DMS114 treated with DMSO at 0.1 percent for 48 hours (cell line): ENCODE results near the gene SIM2.

Experiments used
- DNase-seq: peaks from one replicate; lab custom pipeline; 2025; ENCODE audit not compliant: unreplicated experiment; lab: John Stamatoyannopoulos, UW

The SIM2 gene

DNA sequence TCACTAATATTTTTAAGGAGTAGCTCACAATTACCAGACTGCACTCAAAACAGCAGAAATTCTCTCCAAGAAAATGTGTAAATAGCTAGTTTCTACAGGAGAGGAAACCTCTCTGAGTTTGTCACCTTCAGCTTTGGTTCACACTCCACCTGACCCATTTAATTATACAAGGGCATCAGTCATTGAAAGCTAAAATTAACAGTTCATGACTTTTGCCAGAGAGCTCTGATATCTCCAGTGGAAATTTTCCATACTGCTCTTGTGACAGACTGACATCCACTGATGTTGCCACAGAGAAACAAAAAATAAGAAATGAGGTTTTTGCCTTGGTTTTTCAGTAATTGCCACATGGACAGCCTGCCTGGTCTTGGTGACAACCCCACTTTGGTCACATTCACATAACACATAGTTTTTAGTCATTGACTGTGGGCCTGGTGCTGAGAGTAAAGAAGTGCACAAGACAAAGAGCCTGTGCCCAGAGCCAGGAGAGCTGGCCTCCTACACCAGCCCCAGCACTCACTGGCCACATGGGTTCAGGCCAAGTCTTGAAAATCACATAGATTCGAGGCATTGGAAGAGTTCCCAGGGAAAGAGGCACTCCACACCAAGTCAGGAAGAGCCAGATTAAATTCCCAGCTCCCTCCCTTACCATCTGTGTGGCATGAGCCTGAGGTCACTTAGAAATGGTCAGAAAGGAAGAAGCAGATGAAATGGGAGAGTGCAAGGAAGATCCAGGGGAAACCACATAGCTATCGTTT lies 13.8 kb upstream of the SIM2 start:
- DNase-seq, result no peak

DNA sequence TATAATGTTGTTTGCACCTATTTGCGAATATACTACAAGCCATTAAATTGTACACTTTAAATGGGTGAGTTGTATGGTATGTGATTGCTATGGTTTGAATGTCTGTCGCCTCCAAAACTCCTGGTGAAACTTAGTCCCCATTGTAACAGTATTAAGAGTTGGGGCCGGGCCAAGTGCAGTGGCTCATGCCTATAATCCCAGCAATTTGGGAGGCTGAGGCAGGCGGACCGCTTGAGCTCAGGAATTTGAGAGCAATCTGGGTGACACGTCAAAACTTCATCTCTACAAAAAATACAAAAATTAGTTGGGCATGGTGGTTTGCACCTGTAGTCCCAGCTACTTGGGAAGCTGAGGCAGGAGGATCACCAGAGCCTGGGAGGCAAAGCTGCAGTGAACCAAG lies 12.0 kb upstream of the SIM2 start:
- DNase-seq, result no peak

DNA sequence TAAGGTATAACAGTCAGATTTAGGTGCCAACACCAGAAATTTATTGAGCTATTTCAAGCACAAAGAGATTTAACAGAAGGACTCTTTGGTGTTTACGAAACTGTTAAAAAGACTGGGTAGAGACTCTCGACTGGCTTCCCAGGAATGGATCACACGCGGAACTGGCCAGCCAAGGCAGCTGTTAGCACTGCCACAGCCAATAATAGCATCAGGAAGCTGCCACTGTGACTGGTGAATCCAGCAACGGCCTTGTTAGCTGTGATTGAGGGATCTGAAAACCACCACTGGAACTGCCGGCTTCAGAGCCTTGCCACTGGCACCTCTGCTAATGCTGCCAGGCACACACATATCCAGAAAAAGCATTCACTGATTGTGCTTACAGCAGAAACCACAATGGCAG lies 10.6 kb upstream of the SIM2 start:
- DNase-seq, result no peak

DNA sequence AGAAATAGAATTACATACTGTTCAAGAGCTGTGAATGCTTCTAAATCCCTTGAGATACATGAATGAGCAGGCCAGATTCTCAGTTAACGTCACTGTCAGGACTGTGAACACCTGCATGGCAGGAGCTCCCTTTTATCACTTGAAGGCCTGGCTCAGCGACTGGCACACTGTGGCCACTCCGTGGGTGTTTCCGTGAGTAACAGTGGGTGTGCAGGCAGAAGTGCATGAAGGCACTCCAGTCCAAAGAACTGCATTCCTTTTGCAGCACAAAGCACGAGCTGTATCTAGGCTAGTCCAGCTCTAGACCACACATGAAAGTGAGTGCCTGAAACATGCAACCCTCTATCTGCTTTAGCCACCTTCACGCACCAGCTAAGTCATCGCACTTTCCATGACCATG lies 9.6 kb upstream of the SIM2 start:
- no peak for DNase-seq

DNA sequence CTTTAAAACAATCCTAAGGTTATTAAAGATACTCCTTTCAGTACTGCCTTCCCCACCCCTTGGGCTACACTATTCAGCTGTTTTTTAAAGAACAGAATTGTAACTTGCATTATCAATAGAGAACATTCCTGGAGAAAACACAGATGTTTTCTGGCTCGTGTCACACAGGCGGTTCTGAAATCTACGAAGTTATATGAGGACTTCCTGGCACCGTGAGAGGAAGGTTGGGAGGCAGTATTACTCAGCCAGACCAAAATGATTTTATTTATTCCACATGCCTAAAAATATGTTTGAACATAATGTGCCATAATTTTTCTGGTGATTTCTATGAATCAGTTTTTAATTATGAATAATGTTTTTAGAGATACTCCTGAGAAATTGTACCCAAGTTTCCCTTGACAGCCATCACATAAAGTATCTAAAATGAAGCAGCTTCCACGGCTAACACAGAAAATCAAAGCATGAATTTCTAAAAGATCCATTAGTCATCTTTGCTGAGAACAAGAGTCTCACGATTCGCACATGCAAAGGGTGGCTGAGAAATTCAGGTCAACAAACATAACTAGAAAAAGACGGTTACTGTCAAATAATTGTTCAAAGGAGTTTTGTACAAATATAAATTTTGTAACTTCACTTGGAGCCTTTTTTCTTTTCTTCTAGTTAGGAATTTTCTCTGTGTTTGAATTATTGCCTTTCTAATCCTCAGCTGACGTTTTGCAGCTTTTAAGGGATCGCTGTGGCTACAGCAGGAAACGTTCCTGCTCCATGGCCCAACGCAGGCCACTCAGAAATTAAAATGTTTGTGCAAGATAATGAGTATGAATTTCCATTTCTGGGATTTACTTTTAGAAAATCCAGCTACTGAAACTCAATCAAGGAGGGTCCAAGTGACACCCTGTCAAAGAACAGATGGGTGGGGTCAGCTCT lies 8.0 kb upstream of the SIM2 start:
- DNase-seq, result no peak

DNA sequence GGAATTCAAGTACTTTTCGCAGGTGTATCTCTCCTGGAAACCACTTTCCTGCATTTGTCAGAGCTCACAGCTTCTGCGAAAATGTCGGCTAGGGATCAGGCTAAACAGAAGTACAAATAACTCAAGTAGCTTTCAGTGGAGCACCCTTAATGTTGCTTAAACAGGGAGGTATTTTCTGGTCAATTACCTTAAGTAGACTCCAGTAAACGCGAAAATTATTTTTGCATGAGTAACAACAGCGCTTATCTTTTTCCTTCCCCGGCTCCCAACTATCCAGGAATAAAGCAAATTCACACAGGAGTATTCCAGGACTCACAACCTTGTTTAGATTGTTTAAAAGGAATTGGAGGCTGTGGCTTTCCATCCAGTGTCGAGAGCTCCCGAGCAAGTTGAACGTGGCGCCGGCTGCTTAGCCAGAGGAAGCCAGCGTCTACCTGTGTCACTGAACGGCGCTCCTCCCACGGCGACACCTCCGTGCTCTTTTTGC lies 7.3 kb upstream of the SIM2 start:
- DNase-seq, result no peak

DNA sequence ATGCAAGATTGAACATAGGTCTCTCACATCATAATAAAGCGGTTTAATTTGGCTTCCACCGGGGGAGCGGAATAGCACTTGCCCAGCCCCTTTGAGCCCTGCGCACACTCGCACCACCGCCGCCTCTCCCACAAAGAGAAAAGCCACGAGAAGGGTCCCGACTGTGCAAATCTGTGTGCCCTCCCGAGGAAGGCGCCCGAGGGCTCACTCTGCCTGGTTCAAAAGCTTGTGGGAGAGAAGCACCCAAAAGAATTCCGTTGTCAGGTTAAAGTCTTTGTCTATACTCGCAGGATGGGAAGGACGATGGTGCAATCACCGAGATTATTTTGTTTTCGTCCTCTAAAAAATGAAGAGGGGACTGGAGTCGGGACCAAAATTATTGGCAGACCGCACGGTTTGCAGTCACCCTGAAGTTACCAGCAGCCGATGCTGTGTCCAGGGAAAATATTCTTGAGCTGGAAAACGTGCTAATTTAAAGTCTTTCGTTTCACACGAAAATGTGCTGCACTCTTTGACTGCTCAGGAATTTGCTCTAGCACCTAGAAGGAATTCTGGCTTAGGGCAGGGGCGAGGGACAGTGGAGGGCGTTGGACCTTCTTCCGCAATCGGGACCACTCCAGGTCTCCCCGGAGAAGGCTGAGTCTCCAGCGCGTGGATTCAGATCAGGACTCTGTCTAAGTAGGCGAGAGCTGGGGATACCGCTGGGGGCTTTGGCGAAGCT lies 6.6 kb upstream of the SIM2 start:
- DNase-seq, result no peak

DNA sequence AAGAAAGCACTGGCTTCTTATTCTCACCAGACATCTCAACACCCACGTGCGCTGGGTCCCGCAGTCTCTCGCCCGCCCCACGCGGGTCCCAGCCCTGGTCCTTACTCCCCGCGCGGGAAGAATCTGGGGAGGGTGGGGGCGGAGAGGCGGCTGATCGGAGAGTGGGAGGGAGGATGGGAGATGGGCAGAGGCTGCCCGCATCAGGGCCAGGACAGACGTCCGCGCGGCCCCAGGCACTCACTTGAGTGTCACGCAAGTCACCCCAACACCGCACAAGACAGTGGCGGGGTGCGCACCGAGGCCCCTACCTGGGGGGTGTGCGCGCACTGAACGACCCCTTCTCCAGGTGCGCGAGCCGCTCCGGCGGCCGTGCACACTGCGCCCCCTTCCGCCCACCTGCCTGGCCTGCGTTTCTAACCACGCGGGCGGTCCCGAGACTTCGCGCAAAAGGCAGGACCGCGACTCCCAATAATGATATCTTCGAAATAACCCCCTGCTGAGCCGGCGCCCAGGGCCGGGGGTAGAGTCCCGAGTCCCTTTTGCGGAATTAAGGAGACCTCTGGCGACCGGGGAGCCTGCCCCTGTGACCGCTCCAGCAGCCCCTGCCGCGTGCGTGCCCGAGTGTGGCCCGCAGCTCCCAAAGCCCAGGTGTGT lies 6.0 kb upstream of the SIM2 start:
- no peak for DNase-seq

DNA sequence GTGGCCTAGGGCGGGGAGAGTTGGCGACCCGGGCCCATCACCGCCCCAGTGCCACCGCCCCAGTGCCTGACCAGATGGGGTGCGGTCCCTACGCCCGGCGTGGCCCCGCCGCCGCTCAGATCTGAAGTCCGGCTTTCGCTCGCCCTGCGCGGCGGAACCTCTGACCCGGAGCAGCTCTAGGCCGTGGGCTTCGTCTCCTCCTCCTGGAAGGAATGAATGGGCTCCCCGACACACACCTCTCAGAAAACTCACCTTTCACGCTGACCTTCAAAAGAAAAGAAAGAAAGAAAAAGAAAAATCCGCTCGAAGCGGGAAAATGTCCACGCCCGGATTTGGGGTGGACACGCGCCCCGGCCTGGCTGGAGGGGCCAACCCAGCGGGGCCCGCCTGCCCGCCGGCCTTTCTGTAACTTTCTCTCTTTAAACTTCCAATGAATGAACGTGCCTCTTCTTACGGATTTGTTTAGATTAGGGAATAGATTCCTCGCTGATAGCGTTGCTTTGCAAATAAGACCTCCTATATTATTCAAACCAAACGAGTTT lies 5.4 kb upstream of the SIM2 start:
- no peak for DNase-seq

DNA sequence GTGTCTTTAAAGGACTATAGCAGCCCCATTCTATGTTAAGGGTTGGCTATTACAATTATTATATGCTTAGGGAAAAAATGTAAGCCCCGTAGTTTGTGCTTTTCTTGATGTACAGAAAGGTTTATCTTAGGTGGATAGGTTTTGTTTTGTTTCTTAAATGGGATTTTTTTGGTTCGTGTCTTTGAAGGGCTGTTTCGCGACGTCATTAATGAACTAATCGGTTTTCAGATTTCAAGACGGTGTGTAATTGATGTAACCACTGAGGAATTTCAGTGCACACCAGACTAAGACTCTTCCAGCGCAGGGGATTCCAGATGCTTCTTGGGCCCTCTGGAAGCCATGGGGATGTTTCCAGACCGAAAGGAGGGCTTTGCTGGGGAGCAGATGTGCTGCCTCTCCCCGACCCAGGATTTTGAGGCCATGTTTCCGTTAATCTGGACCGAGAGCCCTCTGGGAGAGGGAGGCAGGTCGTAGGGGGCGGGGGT lies 4.8 kb upstream of the SIM2 start:
- no peak for DNase-seq

DNA sequence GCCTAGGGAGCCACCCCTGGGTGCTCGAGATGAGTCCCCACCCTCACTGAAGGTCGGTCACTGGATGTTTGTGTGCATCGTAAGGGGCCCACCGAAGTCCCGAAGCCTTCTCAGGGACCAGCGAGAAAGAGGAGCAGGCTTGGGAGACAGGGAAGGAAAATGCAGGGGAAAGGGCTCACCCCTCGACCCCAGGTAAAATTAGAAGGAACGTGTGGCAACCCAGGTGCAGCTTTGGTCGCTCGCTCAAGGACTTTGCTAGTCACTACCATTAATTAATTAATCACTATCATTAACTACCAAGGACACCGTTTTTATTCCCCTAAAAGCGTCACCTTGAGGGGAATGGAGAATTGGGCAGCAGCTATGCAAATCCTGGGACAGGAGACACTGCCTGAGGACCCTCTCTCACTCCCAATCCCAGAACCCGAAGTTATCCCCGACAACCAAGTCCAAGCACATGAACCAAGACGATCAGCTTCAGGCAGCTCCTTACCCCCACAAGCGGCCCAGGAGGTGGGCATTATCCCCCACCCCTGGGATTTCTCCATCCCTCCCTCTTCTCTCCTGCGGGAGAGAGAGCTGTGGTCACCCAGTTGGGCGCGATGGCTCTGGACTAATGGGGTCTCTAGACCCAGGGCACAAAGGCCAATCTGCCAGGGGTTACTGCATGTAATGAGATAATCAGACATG lies 4.2 kb upstream of the SIM2 start:
- DNase-seq, result no peak

DNA sequence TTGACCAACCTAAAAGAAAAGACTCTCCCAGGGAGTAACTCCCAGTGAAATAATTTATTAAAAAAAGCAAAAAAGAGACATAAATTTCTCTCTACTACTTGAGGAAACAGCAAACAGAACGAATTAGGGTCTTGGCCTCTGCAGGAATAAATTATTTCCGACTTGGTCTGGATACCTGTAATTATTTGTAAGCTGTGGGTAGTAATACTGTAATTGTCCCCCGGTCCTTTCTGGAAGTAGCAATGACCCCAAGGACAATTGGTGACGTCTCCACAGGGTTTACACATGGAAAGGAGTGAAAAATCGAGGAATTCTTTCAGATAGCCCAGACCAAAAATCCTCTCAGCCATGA lies 3.7 kb upstream of the SIM2 start:
- DNase-seq, result no peak

DNA sequence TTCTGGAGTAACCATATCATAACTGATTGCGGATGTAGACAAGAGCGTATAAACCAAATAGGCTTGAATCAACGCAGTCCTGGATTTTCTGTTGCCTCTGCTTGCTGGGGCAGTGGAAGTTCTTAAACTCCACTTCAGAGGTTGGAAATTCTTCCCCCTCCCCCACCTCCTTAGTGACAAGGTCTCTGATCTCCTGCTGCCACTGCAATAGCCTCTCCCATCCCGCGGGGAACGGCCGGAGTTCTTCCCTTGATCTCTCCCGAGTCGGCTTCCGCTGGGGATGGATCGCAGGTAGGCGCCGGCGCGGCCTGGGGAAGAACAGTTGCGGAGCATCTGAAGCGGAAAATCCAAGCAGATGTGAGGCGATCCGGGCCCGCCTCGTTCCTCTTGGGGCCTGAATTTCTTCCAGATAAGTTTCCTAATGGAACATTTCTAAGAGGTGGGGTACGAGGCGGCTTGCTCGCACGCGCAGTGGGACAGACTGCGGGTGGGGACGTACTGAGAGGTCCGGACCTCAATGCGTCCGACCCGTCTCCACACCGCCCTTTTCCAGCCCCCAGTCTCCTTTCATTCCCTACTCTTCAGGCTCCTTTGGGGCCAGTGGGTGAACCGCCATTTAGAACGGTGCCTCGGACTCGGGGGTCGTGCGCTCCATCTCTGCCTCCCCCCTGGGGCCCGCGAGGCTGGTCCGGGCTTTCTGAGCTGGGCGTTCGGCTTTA lies 3.1 kb upstream of the SIM2 start:
- DNase-seq, result no peak

DNA sequence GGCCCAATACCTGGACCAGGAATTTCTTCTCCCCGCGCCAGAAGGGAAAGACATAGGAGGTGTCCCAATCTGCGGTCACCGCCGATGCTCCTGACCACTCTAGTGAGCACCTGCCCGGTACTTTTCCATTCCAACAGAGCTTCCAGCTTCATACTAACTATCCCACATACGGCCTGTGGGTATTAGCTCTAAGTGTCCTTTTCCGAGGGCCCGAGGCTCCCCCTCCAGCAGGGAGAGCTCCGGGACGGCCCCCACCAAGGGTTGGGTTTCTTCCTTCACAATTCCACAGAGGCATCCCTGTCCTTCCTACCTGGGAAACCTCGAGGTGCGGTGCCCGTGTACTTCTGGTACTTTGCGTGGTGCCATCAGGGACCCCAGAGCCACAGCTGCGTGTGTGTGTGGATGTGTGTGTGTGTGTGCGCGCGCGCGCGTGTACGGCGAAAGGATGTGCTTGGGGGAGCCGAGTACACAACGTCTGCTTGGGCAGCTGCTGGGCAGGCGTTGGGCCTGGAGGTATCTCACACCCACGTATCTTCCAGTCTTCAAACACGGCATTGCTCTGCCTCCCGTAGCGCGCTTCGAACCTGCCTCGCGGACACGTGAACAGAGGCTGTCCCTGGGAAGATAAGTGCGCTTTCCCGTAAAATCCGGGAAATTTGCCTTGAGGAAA lies 2.4 kb upstream of the SIM2 start:
- no peak for DNase-seq

DNA sequence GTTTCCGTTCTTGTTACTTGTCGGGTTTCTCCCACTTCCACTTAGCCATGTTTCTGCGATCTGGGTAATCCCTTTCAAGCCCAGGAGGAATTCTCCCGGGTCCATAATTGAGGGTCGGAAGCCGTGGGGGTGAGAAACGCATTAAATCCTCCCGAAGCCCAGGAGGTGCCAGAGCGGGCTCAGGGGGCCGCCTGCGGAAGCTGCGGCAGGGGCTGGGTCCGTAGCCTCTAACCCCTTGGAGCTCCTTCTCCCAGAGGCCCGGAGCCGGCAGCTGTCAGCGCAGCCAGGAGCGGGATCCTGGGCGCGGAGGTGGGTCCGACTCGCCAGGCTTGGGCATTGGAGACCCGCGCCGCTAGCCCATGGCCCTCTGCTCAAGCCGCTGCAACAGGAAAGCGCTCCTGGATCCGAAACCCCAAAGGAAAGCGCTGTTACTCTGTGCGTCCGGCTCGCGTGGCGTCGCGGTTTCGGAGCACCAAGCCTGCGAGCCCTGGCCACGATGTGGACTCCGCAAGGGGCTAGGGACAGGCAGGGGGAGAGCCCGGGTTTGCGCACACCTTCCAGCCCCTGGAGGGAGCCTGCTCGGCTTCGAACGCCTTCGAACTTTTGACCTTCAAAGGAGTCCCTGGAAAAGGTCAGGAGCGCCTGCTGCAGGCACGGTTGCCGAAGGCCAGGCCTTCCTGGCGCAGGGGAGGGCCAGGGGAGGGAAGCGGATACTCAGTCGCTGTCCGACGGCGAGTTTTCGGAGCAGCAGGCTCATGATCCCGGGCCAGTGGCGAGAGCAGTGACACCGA lies 1.7 kb upstream of the SIM2 start:
- no peak for DNase-seq

DNA sequence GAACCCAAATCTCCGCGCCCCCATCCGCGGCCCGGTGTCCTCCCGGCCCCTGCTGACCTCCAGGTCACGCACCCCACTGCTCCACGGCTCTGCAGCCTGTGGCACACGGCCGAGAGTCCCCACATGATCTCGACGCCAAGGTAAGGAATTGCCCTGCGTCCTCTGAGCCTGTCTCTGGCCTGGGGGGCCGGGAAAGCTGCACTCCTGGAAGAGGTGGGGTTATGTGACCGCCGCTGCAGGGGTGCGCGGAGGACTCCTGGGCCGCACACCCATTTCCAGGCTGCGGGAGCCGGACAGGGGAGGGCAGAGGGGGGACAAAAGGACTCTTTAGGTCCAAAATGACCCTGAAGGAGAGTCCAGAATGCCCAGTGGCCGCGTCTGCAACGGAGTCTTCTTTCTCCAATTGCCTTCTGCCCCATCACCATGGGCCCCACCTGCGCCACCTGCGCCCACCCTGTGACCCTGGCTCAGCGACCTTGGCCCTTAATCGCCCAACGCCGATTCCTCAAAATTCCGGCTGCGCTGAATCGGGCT lies 997 bp upstream of the SIM2 start:
- no peak for DNase-seq

DNA sequence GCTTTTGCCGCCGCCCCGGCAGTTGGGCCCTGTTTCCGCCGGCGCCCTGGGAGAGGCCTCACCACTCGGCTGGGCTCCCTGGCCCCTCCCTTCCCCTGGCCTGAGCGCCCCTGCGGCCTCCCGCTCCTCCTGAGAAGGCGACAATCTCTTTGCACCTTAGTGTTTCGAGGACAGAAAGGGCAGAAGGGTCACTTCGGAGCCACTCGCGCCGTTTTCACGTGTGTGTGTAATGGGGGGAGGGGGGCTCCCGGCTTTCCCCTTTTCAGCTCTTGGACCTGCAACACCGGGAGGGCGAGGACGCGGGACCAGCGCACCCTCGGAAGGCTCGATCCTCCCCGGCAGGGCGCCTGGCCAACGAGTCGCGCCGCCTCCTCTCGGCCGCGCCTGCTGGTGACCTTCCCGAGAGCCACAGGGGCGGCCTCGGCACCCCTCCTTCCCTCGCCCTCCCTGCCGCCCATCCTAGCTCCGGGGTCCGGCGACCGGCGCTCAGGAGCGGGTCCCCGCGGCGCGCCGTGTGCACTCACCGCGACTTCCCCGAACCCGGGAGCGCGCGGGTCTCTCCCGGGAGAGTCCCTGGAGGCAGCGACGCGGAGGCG lies 432 bp upstream of the SIM2 start:
- DNase-seq, result peak; percentile 1
